Activated CD4-positive, CD25-positive, alpha-beta regulatory T cell treated with anti-CD3 and anti-CD28 coated beads, Interleukin-2, amount 50 U/mL, for 16 hours (primary cell): ENCODE data around the gene GRIK4.

ENCODE experiments used
- DNase-seq: peaks from one replicate; pipeline ENCODE4 v3.0.0-alpha.2; 2020; ENCODE audit warnings: low read depth, low spot score

Gene GRIK4

GRCh38 chr11:120810251-120810650, 298.7 kb downstream of the GRIK4 start:
- no peak for DNase-seq

- no peak for DNase-seq
Measured at GRCh38 chr11:120811199-120811598, 299.7 kb downstream of the GRIK4 start.

GRCh38 chr11:120811731-120812130, 300.2 kb downstream of the GRIK4 start:
- no peak for DNase-seq

GRCh38 chr11:120814531-120815318, 303.2 kb downstream of the GRIK4 start:
- DNase-seq = no peak

- no peak for DNase-seq
Measured at GRCh38 chr11:120815319-120816100, 304.0 kb downstream of the GRIK4 start.

GRCh38 chr11:120816176-120816575, 304.6 kb downstream of the GRIK4 start:
- DNase-seq = no peak

GRCh38 chr11:120816711-120817110, 305.2 kb downstream of the GRIK4 start:
- no peak for DNase-seq

GRCh38 chr11:120817158-120817557, 305.6 kb downstream of the GRIK4 start:
- no peak for DNase-seq

GRCh38 chr11:120818097-120818496, 306.5 kb downstream of the GRIK4 start:
- no peak for DNase-seq

GRCh38 chr11:120819003-120819402, 307.5 kb downstream of the GRIK4 start:
- no peak for DNase-seq

GRCh38 chr11:120819437-120820365, 308.2 kb downstream of the GRIK4 start:
- no peak for DNase-seq

GRCh38 chr11:120823159-120823558, 311.6 kb downstream of the GRIK4 start:
- DNase-seq = no peak

GRCh38 chr11:120824242-120824641, 312.7 kb downstream of the GRIK4 start:
- DNase-seq = no peak

GRCh38 chr11:120827198-120827597, 315.6 kb downstream of the GRIK4 start:
- no peak for DNase-seq

- no peak for DNase-seq
Measured at GRCh38 chr11:120827820-120828219, 316.3 kb downstream of the GRIK4 start.

- no peak for DNase-seq
Measured at GRCh38 chr11:120828847-120829246, 317.3 kb downstream of the GRIK4 start.

GRCh38 chr11:120830085-120830620, 318.6 kb downstream of the GRIK4 start:
- no peak for DNase-seq

GRCh38 chr11:120832481-120833238, 321.1 kb downstream of the GRIK4 start:
- no peak for DNase-seq

GRCh38 chr11:120834686-120835210, 323.2 kb downstream of the GRIK4 start:
- DNase-seq = no peak

- DNase-seq = no peak
Measured at GRCh38 chr11:120835601-120836228, 324.2 kb downstream of the GRIK4 start.
